NCI-H82 treated with DMSO at 0.1 percent for 48 hours (cell line): ENCODE results near the gene TBL1X.
"Not testable (repeated sequence)": the region's sequence is repeated elsewhere in the genome, so short reads cannot be mapped to it uniquely, and the experiment has no call there.

Source experiments
- DNase-seq: peaks from one replicate; lab custom pipeline; 2025; ENCODE audit not compliant: unreplicated experiment; lab: John Stamatoyannopoulos, UW

TBL1X gene

GRCh38 chrX:9533611-9534010 is 68.8 kb downstream of the TBL1X start:
- DNase-seq: no peak

GRCh38 chrX:9534686-9535085 is 69.8 kb downstream of the TBL1X start:
- no peak for DNase-seq

DNA sequence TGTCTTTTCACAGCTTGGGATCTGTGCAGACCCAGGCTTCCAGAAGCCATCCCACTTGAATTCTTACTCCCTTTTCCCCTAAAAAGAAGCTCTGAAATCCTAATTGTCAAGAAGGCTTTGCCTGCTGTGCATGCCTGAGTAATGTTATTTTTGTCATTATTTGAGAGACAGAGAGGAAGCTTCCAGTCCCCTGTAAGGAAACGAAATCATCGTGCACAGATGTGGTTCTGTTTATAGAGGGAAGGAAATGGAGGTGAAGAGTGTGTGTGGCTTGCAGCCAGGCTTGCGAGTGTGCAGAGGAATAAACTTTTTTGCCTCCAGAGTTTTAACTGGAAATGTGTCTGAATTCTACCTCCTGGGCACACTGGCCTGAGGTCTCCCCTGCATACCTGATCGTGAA is 70.2 kb downstream of the TBL1X start:
- DNase-seq: no peak

- DNase-seq: not testable (repeated sequence)
Observed at GRCh38 chrX:9536156-9536555, 71.3 kb downstream of the TBL1X start.

- DNase-seq: no peak
Observed at GRCh38 chrX:9537781-9538180, 72.9 kb downstream of the TBL1X start.

- peak; percentile 17 for DNase-seq
Observed at GRCh38 chrX:9538544-9539045, 73.7 kb downstream of the TBL1X start.

DNA sequence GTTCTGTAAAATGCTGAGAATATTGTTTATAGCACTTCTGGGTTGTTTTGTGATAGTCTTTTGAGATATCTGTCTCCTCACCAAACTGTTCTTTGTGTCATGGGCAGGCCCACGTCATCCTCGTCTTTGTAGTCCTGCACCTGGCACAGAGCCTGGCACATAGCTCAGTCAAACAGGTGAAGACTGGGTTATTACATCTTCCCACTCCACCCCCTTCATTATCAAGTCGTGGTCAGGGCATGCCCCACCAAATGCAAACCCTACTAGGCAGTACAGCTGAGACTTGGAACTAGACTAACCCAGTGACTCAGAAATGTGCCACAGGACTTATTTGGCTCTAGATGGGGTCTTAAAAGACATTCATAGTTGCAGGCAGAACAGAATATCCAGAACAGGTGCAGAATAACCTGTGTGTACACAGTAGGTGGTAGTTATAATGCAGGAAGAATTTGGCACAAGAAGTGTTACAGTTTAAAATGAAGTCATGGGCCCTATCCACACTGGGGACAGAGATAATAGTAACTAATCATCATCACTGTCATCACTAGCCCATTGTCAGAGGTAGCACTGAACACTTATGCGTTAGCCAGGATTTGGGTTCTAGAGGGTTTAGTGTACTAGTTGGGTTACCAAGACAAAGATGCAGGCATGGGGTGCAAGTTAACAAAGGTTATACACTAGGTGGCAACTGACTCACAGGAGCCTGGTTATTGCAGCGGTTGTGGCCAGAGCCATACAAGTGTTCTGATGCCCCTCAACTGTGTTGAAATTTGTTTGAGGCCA is 74.9 kb downstream of the TBL1X start:
- DNase-seq: no peak

DNA sequence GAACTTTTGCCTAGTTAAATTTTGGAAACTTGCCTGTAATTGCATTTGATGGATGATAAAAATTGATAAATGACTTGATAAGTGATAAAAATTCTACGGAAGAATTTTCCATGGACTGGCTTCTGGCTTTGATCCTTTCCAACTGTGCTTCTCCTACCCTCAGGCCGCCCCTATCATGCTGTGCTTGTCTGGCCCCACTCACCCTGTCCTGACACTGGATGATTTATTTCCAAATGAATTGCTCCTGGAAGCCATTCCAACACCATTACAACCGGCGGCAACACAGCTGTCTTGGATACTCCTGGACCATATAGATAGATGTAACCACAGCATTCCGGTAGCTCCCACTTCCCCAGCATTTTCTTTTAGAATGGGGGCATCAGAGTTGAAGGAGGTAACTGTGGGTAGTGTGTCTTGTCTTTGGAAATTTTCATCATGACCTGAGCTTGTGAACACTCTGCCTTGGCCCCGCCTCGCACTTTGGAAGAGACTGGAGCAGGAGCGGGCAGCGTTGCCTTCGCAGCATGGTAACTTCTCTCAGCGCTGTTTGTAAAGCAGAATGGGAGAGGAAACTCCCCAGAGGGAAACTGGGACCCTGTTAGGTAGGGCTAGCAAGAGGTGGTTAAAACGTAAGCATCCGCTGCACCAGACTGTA is 77.4 kb downstream of the TBL1X start:
- DNase-seq: no peak

DNA sequence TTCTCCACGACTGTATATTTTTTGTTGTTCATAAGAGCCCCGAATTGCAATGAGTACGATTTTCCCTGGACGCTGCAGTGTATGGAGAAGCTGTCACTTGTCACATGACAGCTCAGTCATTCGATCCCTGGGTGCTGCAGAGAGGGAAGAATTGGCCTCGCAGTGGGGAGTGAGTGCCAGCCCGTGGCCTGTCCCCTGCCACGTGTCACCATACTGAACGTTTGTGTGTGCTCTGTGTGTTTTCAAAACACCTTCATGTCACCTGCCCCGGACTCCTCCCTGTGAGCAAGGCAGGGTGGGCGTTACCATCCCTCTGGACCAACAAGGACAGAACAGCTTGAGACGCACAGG is 77.9 kb downstream of the TBL1X start:
- DNase-seq: no peak

DNA sequence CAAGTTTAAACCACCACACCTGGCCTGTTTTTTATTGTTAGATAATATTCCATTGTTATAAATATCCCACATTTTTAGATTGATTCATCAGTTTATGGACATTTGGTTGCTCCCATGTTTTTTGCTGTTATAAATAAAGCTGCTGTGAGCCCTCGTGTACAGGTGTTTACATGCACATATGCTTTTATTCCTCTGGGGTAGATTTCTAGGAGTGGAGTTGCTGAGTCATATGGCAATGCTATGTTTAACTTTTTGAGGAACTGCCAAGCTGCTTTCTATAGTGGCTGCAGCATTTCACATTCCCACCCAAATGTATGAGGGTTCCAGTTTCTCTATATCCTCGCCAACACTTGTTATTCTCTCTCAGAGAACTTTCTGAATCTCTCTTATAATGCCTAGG is 90.5 kb downstream of the TBL1X start:
- DNase-seq: no peak

DNA sequence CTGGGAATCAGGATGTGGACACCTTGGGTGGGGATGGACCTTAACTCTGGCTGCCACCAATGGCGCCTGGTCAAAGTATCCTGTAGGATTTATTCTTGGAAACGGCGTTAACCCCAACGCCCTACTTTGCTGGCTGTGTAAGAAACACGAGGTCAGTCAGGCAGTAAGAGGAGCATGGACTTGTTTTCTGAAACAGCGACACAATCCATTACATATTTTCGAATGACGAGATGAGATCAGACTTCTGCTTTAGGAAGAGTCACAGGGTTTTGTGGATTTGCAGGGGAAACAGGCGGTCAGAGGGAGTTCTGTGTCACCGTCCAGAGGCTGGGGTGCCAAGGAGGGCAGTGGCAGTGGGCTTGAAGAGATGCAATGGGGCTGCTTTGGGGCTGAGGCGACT is 92.2 kb downstream of the TBL1X start:
- DNase-seq: no peak

DNA sequence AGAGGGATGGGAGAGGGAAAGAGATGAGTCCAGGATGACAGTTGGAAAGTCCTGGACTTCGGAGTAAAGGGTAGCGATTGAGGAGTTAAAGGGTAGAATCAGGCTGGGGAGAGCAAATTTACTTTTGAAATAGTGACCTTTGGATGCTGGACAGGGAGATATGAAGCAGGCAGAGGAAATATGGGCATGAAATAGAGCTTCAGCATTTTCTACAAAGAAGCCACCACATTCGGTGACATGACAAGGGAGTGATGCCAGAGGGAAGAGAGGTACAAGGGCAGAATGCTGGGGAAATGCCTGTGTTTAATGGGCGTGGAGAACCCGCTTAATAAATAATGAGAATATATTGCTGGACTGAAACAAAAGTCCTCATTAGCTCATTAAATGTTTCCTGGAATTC is 92.7 kb downstream of the TBL1X start:
- no peak for DNase-seq

DNA sequence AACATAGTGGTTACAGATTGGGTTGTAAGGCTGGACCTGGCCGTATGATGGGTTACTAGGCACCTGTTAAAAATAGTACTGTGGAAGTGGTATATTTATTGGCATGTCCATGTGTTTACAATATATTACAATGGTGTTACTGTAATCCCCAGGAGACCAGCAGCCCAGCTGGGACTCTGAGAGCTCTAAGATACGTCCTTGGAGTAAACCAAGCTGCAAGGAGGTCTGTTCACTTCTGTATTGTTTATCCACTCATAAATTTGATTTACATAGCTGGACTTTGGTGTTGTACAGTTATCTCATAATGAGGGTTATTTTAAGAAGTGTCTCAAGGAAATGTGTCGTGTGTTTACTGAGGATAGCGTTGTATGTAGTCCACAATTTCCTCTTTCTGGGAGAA is 93.8 kb downstream of the TBL1X start:
- no peak for DNase-seq

DNA sequence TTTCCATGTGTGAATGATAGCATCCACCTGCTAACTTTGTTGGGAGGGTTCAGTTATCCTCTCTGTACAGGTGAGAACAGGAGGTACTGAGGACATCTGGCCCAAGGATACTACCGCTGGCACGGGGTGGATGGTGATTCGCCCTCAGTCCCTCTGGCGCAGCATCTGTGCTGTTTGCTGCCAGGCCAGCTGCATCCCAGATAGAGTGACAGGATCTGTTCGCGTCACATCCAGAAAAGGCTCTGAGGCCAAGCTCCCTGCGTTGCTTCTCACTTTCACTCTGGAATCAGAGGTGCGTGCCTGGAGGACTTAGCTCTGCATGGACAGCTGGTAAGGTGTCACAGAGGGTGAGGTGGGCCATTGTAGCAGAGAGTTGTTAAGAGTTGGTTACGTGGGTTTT is 95.4 kb downstream of the TBL1X start:
- DNase-seq: no peak

GRCh38 chrX:9561199-9561598 is 96.3 kb downstream of the TBL1X start:
- no peak for DNase-seq

GRCh38 chrX:9562851-9563250 is 98.0 kb downstream of the TBL1X start:
- DNase-seq: no peak

GRCh38 chrX:9566150-9566621 is 101.3 kb downstream of the TBL1X start:
- no peak for DNase-seq

DNA sequence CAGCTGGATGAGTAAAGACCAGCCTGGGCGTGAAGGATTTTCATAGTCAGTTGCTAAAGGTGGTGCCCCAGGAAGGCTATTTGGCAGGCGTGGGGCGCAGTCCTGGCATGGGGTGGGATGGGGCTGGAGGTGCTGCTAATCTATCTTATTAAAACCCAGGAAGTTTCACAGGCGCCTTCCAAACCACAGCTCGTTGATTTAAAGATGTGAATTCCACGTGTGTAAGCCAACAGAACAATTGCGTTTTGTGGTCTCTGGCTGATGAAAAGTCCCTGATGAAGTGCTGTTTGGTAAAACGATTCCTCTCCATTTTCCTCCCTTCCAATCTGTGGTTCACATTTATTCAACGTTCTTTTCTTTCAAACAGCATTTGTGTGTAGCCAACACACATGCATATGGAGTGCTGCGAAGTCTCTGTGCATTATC is 105.0 kb downstream of the TBL1X start:
- no peak for DNase-seq

DNA sequence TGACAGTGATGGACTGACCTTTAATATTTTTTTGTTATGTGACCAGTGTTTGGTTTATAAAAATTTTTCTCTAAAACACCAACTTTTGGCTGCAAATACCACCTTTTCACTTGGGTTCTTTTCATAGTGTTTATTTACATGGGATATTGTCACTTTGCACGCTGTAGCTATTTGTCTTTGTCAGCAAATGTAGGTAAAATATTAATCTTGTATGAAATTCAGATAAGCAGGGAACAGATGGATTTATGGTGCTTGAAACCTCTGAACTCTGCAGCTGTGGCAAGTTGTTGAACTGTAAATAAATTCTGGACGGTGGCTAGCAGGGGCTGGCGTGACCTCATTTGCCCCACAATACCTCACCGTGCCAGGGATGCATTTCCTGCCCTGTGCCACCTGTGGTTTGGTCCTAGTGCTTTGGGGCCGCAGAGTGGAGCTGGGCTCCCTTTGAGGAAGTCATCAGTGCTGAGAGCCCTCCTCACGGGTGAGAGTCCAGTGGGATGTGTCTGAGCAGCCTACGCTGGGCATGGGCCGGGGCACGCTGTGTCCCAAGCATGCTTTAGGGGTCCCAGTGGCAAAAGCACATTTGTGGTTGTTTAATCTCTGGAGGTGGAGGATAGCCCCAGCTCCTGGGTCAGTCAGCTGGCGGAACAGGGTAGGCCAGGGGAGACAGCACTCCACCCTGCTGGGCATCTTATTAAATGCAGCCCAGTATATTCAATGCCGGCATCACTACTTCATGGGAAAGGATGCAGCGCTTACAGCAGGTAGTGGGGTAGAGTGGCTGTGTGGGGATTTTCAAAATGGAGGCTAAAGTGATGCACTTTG is 108.6 kb downstream of the TBL1X start:
- DNase-seq: no peak

DNA sequence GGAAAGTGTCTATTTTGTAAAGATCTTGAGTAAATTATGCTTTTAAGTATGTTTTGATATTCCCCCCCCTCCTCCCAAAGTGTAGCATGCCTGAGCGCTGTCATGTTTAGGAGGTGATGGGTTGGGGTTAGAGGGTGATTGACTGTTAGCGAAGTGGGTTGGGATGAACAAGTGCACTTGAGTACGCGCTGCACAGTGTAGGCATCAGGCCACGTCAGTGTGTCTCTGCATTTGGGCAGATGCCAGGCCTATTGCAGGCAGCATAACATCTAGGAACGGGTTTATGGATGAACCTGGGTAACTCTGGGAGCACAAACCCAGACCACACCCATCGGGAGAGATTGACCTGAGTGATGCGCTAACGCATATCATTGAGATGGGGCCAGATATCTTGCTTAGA is 111.2 kb downstream of the TBL1X start:
- DNase-seq: no peak

DNA sequence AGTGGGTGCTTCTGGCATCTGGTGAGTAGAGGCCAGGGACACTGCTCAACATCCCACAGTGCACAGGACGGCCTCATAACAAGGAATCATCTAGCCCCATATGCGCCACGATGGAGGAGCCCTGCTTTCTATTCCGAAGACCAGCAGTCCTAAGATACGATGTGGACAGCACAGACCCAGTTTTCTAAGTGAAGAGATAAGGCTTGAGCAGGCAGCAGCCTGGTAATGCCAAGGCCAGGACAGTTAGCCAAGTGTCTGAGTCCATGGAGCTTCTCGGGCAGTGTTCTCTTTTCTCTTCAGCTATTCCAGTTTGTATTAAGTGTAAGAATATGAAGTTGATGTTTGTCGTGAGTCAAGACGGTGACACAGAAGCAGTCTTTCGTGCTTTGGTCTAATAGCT is 112.7 kb downstream of the TBL1X start:
- no peak for DNase-seq
